KMS-11 (cell line): ENCODE measurements around the gene CTH.
"Not testable (repeated sequence)": the region's sequence is repeated elsewhere in the genome, so short reads cannot be mapped to it uniquely, and the experiment has no call there.

Experiments
- H2AFZ ChIP-seq: fragments of 200-600 bp; sonication (generic); 2 replicates; pipeline ENCODE4 v1.6.1; 2016; ENCODE audit warnings: antibody characterized with exemption, mixed run types, low read depth
- H3K27ac ChIP-seq: fragments of 200-600 bp; sonication (generic); 2 replicates; pipeline ENCODE4 v1.6.1; 2016; ENCODE audit warnings: mild to moderate bottlenecking, mixed run types
- H3K27me3 ChIP-seq: fragments of 200-600 bp; sonication (generic); 2 replicates; pipeline ENCODE4 v1.6.1; 2017; ENCODE audit warnings: mild to moderate bottlenecking, low read depth, mixed run types, moderate library complexity; ENCODE audit not compliant: insufficient read depth
- H3K36me3 ChIP-seq: fragments of 200-600 bp; sonication (generic); 2 replicates; pipeline ENCODE4 v1.6.1; 2017; ENCODE audit warnings: mild to moderate bottlenecking, mixed run types; ENCODE audit not compliant: insufficient read depth
- H3K4me1 ChIP-seq: fragments of 200-600 bp; sonication (generic); 2 replicates; pipeline ENCODE4 v1.6.1; 2016; ENCODE audit warnings: mild to moderate bottlenecking, low read depth, mixed run types; ENCODE audit not compliant: poor library complexity, severe bottlenecking
- H3K4me2 ChIP-seq: fragments of 200-600 bp; sonication (generic); 2 replicates; pipeline ENCODE4 v1.7.0; 2016; ENCODE audit warnings: mild to moderate bottlenecking, mixed run types
- H3K4me3 ChIP-seq: fragments of 200-600 bp; sonication (generic); IDR thresholded peaks from 2 replicates; pipeline ENCODE4 v1.6.1; 2017; ENCODE audit warnings: low read depth, low read length, mixed read lengths; ENCODE audit not compliant: insufficient read depth
- H3K79me2 ChIP-seq: fragments of 200-600 bp; sonication (generic); 2 replicates; pipeline ENCODE4 v1.6.1; 2016; ENCODE audit warnings: low read depth, mixed run types; ENCODE audit not compliant: insufficient read depth
- H3K9ac ChIP-seq: fragments of 200-600 bp; sonication (generic); 2 replicates; pipeline ENCODE4 v1.6.1; 2016; ENCODE audit warnings: mild to moderate bottlenecking, mixed run types
- H4K20me1 ChIP-seq: fragments of 200-600 bp; sonication (generic); 2 replicates; pipeline ENCODE4 v1.6.1; 2016; ENCODE audit warnings: mild to moderate bottlenecking, mixed run types; ENCODE audit not compliant: insufficient read depth
- TF ChIP-seq, protein P1 (sequence below): fragments of 200-600 bp; sonication (generic); conservative IDR thresholded peaks from 2 replicates; pipeline ENCODE4 v1.6.1; 2017; ENCODE audit warnings: low read depth, mild to moderate bottlenecking, antibody characterized with exemption, low read length, moderate library complexity, mixed read lengths

The CTH gene

DNA sequence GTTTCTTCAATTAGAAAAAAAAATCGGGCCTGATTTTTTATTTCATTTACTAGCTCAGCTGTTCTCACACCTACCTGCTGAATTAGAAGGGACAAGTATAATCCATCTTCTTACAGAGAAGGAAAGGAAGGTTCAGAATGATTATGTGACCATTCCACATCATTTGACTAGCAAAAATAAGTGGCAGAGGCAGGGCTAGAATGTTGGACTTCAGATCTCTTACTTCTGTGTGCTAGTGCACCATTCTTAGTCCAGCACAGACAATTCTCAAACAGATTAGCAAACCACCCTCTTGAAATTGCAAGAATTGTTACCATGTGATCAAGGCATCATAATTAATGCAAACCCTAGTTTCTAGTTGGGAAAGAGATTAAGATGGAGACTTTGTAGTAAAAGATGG is 32.7 kb downstream of the CTH start:
- H3K4me1 ChIP-seq = no peaks in the 10 kb centered on the region
- H2AFZ ChIP-seq = no peak overlapping the region
- H3K4me2 ChIP-seq = no peak overlapping the region
- no peak overlapping the region for H3K27ac ChIP-seq
- no peaks in the 10 kb centered on the region for H3K36me3 ChIP-seq
- H4K20me1 ChIP-seq = no peaks in the 10 kb centered on the region
- no peaks in the 10 kb centered on the region for H3K27me3 ChIP-seq
- H3K79me2 ChIP-seq = no peaks in the 10 kb centered on the region
- no peak overlapping the region for H3K9ac ChIP-seq
- H3K4me3 ChIP-seq = no peak overlapping the region
- TF ChIP-seq, protein P1, sequence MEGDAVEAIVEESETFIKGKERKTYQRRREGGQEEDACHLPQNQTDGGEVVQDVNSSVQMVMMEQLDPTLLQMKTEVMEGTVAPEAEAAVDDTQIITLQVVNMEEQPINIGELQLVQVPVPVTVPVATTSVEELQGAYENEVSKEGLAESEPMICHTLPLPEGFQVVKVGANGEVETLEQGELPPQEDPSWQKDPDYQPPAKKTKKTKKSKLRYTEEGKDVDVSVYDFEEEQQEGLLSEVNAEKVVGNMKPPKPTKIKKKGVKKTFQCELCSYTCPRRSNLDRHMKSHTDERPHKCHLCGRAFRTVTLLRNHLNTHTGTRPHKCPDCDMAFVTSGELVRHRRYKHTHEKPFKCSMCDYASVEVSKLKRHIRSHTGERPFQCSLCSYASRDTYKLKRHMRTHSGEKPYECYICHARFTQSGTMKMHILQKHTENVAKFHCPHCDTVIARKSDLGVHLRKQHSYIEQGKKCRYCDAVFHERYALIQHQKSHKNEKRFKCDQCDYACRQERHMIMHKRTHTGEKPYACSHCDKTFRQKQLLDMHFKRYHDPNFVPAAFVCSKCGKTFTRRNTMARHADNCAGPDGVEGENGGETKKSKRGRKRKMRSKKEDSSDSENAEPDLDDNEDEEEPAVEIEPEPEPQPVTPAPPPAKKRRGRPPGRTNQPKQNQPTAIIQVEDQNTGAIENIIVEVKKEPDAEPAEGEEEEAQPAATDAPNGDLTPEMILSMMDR = no peak

DNA sequence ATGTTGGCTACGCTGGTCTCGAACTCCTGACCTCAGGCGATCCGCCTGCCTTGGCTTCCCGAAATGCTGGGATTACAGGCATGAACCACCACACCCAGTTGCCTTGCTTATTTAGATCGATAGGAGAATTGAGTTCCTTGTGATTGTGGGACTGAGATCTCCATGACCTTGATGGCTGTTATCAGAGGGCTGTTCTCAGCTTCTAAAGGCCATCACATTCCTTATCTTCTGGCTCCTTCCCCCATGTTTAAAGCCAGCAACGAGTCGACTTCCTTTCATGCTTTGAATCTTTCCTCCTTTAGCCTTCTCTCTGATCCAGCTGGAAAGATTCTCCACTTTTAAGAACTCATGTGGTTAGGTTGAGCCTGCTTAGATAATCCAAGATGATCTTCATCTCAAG is 38.0 kb downstream of the CTH start:
- no peaks in the 10 kb centered on the region for H4K20me1 ChIP-seq
- no peak overlapping the region for H3K4me2 ChIP-seq
- H3K9ac ChIP-seq = no peak overlapping the region
- no peak overlapping the region for H3K4me3 ChIP-seq
- no peak overlapping the region for H2AFZ ChIP-seq
- no peaks in the 10 kb centered on the region for H3K36me3 ChIP-seq
- H3K27ac ChIP-seq = no peak overlapping the region
- H3K4me1 ChIP-seq = no peaks in the 10 kb centered on the region
- H3K27me3 ChIP-seq = no peaks in the 10 kb centered on the region
- no peaks in the 10 kb centered on the region for H3K79me2 ChIP-seq
- TF ChIP-seq, protein P1 = no peak

DNA sequence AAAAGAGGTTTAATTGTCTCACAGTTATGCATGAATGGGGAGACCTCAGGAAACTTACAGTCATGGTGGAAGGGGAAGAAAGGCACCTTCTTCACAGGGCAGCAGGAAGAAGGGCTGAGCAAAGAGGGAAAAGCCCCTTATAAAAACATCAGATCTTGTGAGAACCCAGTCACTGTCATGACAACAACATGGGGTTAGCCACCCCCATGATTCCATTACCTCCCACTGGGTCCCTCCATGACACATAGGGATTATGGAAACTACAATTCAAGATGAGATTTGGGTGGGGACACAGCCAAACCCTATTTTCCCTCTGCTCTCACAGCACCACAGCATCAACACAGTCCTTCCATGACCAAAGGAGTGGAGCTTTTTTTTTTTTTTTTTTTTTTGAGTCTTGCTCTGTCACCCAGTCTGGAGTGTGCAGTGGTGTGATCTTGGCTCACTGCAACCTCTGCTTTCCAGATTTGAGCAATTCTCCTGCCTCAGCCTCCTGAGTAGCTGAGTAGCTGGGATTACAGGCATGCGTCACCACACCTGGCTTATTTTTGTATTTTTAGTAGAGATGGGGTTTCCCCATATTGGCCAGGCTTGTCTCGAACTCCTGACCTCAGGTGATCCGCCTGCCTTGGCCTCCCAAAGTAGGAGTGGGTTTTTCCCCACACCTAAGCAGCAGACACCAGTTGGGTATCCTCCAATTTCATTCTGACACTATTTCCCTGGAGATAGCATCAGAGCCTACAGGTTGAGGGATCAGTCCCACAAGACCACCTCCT is 41.3 kb downstream of the CTH start:
- H3K36me3 ChIP-seq, H2AFZ ChIP-seq: not testable (repeated sequence)

DNA sequence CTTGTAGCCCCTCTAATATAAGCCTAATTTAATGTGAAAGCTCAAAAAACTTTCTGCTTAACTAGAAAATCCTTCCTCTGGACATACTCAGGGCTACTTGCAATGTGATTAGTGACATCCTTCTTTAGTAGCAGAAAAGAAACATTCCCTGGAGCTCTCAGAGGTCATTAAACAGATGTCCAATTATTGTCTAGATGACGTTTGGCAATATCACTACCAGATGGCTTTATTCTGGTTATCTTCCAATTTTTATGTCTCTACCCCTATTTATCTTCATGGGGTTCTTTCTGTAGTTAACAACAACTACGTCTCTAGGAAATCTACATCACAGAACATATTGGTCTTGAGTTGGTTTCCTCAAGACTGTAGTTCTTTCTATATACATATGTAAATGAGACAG is 44.2 kb downstream of the CTH start:
- Histone ChIP-seq H3K4me3 (no peak overlapping the region), H3K4me1 (no peaks in the 10 kb centered on the region), H3K79me2 (no peaks in the 10 kb centered on the region), H3K9ac (no peak overlapping the region), H3K27ac (no peak overlapping the region), H4K20me1 (no peaks in the 10 kb centered on the region), H3K4me2 (no peak overlapping the region), H2AFZ (no peak overlapping the region), H3K27me3 (no peaks in the 10 kb centered on the region), H3K36me3 (no peaks in the 10 kb centered on the region)
- TF ChIP-seq, protein P1 = no peak

More for the DNA sequence above, 41.3 kb downstream of the CTH start:
- H3K4me1 ChIP-seq, H3K4me3 ChIP-seq, H3K4me2 ChIP-seq, H3K27ac ChIP-seq, H3K9ac ChIP-seq, H4K20me1 ChIP-seq, H3K79me2 ChIP-seq, H3K27me3 ChIP-seq: not testable (repeated sequence)

DNA sequence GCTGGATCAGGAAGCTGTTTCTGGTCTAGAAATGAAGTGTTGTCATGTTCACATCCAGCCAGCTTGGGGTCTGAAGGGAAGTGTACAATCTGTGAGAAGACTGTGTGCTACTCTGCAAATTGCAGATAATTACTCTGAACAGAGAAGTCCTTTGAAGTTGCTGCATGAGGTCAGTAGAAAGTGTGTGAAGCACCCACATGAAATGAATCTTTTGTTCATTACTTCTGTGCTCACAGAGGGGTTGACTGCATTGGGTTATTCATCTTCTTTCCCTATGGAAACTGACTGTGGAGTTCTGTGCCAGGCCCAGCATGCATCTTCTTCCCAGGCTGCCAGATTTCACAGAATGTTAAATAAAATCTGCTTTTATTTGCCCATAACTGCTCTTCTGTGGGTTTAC is 47.1 kb downstream of the CTH start:
- Histone ChIP-seq H3K27me3 (no peaks in the 10 kb centered on the region), H3K27ac (no peak overlapping the region), H3K36me3 (no peaks in the 10 kb centered on the region), H3K79me2 (no peaks in the 10 kb centered on the region), H3K9ac (no peak overlapping the region), H3K4me2 (no peak overlapping the region), H3K4me1 (no peaks in the 10 kb centered on the region), H2AFZ (no peak overlapping the region), H4K20me1 (no peaks in the 10 kb centered on the region), H3K4me3 (no peak overlapping the region)
- TF ChIP-seq, protein P1 = no peak
